Measurements from ENCODE around the gene PRKCH. TPM values are rescaled to one million over a fixed set of nuclear protein-coding genes. Genes with fewer than 3 reads are reported as not detected.
A peak's percentile ranks its signal among the peaks of the same experiment; 100 is the strongest.

The PRKCH gene
- total RNA-seq, 4 donors from 2014 or later = 34.5 to 51.3 (median 45.0) TPM

- H3K36me3 ChIP-seq = no peaks in the 10 kb centered on the region
- no peaks in the 10 kb centered on the region for H3K9me3 ChIP-seq
- no peaks in the 10 kb centered on the region for H3K27me3 ChIP-seq
- TF ChIP-seq CTCF (IDR thresholded peaks at IDR 0.05) (no peak), POLR2A (IDR thresholded peaks at IDR 0.05) (no peak)
- intact Hi-C loops (cut with DNase I) = loop anchor here (10.0 kb wide), 1 partner anchor 217 kb away; the partner anchor contains the start of gene HIF1A
- peak overlapping the region; percentile 76 to 95 (median 86) for H3K27ac ChIP-seq
- H3K4me3 ChIP-seq = no peak overlapping the region
- peaks cover 57 to 100% (median 73%) of the 10 kb centered on the region in 3 donors for H3K4me1 ChIP-seq
- 65 to 69% methylated on average over 5 to 7 of the region's 10 CpGs for WGBS, 2 donors
- DNase-seq = no peak
Measured at GRCh38 chr14:61477712-61478462, 156.5 kb downstream of the PRKCH start.

GRCh38 chr14:61478971-61479473 is 157.6 kb downstream of the PRKCH start:
- no peaks in the 10 kb centered on the region for H3K9me3 ChIP-seq
- 25 to 35% methylated on average over 6 of the region's 6 CpGs for WGBS, 2 donors
- no peaks in the 10 kb centered on the region for H3K36me3 ChIP-seq
- TF ChIP-seq POLR2A (IDR thresholded peaks at IDR 0.05) = peak in 1 of 4 donors; percentile 24
- no peak for TF ChIP-seq CTCF (IDR thresholded peaks at IDR 0.05)
- no peaks in the 10 kb centered on the region for H3K27me3 ChIP-seq
- no peak overlapping the region for H3K4me3 ChIP-seq
- intact Hi-C loops (cut with DNase I) = loop anchor here (10.0 kb wide), 1 partner anchor 216 kb away; the partner anchor contains the start of gene HIF1A
- H3K27ac ChIP-seq = peak overlapping the region; percentile 76 to 95 (median 86)
- peaks cover 67 to 100% (median 79%) of the 10 kb centered on the region in 3 donors for H3K4me1 ChIP-seq
- no peak for DNase-seq

DNA sequence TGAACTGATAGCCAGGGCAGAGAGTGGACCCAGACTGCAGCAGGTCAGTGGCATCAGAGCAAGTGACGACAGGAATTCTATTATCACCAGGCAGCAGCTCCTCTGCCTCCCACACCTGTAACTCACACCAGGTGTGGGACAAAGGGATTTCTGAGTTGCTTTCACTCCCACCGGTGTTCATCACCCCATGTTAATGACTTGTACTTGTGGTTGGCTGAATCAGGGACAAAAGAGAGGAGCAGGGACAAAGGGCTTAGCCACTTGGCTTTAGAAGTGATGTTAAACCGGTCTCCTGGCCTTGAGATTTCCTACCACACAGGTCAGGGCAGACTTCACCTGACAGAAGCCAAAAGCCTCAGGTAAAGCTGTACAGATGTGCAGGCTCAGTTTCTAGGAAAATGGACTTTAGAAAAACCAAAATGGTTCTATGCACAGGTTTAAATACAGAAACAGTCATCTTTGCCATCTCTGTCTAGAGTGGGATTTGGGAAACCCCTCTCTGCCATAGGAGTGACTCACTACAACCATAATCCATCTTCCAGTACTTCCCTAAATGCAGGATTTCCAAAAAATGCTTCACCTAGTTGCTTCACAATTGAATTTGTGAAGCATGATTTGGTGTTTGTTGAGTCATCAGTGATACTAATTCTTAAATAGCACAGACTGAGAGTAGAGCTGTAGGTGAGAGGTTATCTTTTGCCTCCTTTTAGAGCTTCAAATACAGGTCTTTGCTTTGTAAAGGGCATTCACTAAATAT is 158.5 kb downstream of the PRKCH start:
- Histone ChIP-seq H3K36me3 (no peaks in the 10 kb centered on the region), H3K27ac (peak overlapping the region; percentile 76 to 95 (median 86)), H3K4me3 (no peak overlapping the region), H3K4me1 (peaks cover 67 to 100% (median 79%) of the 10 kb centered on the region in 3 donors), H3K27me3 (no peaks in the 10 kb centered on the region), H3K9me3 (no peaks in the 10 kb centered on the region)
- WGBS, 2 donors = 35 to 48% methylated on average over 2 to 3 of the region's 3 CpGs
- no peak for TF ChIP-seq POLR2A (IDR thresholded peaks at IDR 0.05)
- TF ChIP-seq CTCF (IDR thresholded peaks at IDR 0.05) = no peak
- no peak for DNase-seq
- intact Hi-C loops (cut with DNase I) = loop anchor here (10.0 kb wide), 1 partner anchor 215 kb away; the partner anchor contains the start of gene HIF1A

DNA sequence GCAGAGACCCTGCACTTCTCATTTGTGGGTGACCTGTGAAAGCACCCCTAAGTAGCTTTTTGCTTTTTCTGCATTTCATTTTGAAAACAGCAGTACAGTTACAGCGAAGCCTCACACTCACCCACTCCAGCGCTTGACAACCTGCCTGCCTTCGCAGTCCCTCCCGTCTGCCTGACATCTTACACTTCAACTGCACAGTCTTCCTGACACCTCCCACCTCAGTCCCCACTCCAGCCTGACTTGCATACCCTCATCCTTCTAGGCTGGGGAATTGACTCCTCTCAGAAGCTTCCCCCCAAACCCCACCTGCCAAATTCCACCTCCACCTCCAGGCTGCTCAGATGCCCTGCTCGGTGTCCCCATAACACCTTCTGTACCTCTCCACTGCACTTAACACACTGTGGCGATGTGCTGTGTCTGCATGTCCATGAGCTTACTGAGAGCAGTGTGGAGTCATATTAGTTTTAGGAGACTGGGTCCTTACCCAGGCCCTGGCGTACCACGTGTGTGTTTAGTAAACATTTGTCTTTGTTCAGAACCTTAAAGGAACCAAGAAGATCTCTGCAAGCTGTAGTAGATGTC is 159.4 kb downstream of the PRKCH start:
- no peak for TF ChIP-seq CTCF (IDR thresholded peaks at IDR 0.05)
- Histone ChIP-seq H3K27me3 (no peaks in the 10 kb centered on the region), H3K4me3 (no peak overlapping the region), H3K9me3 (no peaks in the 10 kb centered on the region), H3K36me3 (peaks cover 0 to 4% (median 0%) of the 10 kb centered on the region in 3 donors), H3K27ac (peak overlapping the region; percentile 52 to 87 (median 80)), H3K4me1 (peaks cover 67 to 100% (median 74%) of the 10 kb centered on the region in 3 donors)
- no peak for DNase-seq
- intact Hi-C loops (cut with DNase I) = no loop called here
- 68 to 86% methylated on average over 8 of the region's 8 CpGs for WGBS, 2 donors

Data from esophagus squamous epithelium (tissue), 5 donors.